Dermis blood vessel endothelial cell (primary cell): ENCODE results near the gene NRXN3. TPM values are rescaled to one million over a fixed set of nuclear protein-coding genes. Genes with fewer than 3 reads are reported as not detected.

Experiments used
- DNase-seq: peaks from one replicate; pipeline ENCODE4 v3.0.0; 2010
- total RNA-seq: library from RNA; depleted of rRNA; stranded (reverse); fragments of >200 nt; gene quantifications from 2 replicates; pipeline ENCODE4 v1.2.3, GENCODE V29; 2014

Gene NRXN3
- total RNA-seq, 1 donor from 2014 or later: under 0.01 TPM

DNA sequence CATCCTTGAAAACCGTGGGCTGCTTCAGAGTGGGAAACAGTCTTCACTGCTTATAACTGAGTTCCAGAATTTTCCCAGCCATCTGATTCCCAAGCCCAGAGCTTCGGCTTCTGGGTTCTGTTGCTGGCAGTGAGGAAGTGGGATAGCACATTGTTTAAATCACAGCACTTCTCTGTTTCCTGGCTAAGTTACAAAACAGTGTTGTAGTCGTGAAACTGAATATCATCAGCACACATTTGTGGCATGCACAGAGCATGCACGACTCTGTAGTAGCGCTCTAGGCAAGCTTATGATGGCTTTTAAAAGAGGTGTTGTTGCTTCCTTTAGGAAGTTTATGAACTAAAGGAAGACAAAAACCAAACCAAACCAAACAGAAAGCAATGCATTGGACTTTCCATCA is 1005.5 kb downstream of the NRXN3 start:
- DNase-seq: peak; percentile 32

DNA sequence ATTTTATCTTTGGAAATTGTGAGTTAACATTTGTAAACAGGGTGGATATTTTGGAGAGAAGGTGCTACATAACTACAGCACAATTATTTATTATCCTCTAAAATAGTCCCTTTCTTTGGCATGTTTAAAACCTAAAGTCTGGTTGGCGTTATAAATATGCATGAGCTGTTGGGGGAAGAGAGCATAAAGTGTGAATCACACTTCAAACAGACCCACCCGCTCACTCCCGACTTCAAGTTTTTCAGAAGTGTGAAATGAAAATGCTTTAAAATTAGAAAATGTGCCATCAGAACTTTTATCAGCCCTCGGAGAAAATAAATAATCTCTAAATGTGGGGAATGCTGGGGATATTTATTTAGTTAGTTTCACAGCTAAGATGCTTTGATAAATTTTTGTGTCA is 1006.9 kb downstream of the NRXN3 start:
- DNase-seq: no peak

DNA sequence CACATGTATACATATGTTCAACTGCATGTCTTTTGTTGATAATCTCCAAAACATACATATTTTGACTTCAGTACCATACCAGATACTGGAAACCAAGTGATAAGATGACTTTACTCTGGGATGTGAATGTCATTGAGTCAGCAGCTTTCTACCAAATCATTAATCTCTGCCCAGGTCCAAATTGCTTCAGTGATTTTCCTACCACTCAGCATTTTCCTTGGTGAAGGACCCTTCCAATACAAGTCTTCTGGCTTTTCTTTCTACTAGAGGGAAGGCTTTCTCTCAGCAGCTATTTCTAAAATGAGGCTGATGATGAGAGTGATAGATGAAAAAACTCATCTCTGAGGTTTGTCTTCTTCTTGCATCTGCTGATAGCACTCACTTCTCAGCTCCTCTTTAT is 1008.5 kb downstream of the NRXN3 start:
- DNase-seq: no peak

DNA sequence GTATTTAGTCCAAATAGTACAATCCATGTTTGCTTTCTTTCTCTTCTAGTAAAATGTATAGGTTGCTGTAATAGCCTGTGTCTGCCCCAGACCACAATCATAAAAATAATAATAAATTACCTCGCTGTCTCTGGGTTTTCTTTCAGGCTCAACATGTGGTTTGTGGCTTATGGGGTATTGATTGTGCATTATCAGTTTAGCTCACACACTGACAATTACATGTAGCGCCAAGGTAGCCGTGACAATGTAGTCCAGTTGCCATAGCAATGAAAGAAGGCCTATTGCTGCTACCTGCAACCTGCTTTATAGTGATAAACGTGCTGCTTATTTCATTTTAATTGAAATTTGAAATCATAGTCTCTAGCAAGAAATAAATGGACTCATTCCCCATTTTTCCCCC is 1009.8 kb downstream of the NRXN3 start:
- DNase-seq: no peak

DNA sequence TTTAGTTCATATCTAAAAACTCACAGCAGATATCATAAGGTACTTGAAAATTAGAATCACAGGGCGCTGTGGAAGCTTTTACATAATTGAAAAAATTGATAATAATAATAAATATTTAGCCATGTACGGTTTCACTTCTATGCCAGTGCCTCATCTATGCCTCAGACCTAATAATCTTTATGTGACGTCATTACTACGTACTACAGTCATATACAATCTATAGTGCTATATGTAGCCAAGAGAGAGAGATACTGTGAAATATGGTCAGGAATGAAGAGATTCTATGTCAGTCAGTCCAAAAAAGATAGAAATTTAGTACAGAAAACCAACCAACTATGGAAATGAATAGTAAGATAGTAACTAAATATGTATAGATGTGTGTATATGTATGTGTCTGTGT is 1010.5 kb downstream of the NRXN3 start:
- no peak for DNase-seq

DNA sequence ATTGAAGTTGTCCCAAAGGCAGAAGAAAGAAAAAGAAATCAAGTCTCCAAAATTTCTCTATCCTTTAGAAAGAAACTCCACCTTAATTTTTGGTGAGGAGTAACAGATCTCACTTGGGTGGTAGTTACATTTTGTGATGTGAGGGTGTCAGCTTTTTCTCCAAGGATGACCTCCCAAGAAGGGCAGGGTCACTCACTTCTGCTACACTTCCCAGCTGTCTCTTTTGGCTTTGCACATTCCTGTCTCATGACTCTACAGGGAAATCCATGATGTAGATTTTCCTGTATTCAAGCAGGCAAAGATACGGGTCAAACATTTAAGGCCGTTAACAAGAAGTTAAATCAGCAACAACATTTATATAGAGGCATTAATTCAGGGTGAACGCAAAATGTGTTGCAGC is 1016.4 kb downstream of the NRXN3 start:
- DNase-seq: peak; percentile 51

DNA sequence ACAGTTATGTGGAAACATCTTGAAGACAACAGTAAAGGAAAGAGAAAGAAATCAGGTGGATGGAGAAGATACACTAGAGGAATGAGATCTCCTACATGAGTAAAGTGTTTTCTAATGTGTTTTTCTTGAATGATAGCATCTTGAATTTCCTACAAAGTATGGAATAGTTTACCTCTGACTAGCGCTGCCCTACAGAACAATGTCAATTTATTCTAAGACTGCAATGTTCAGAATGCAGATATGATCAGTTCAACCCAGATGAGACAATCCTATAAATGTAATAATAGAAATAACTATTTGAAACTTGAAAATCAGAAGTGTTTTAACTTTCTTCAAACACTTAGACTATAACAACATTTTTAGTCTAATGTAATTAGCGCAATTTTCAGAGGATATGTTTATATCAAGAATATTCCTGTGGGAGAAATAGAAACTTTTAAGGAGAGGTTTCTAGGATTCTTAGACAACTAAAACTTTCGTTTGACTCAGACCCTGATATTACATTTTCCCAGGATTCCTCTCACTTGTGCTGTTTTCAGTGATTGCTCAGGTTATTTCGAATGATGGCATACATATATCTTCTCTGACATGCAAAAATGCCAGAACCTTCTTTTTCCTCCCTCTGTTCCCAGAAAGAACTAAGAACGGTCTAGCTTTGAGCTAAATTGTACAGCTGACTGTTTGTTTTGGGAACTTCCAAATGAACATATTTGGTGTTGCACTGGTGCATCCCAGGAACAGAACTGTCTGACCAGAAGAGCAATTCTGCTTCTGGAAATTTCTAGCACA is 1023.7 kb downstream of the NRXN3 start:
- no peak for DNase-seq

DNA sequence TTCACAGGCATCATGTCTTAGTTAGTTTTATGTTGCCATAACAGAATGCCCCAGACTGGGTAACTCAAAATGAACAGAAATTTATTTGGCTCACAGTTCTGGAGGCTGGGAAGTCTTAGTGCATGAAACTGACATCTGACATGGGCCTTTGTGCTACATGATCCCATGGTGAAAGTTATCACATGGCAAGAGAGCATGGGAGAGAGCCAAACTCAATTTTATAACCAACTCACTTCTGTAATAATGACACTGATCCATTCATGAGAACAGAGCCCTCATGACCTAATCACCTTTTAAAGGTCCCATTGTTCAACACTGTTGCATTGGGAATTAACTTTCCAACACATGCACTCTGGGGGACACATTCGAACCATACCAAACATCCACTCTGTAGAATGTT is 1026.0 kb downstream of the NRXN3 start:
- DNase-seq: no peak

DNA sequence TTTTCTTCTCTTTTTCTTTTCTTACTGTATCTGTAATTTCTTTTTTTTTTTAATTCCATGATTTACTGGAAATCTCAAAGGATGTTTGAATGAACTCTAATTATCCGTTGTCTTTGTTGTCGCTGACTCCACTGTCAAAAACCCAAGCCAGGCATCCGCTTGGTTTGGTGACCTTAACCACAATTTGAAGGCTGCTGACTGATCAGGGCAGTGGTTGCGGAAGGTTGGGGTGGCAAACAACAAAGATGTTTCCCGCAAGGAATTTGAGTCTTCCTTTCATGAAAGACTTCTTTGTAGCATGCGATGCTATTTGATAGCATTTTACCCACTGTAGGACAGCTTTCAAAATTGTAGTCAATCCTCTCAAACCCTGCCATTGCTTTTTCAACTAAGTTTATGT is 1027.3 kb downstream of the NRXN3 start:
- no peak for DNase-seq

DNA sequence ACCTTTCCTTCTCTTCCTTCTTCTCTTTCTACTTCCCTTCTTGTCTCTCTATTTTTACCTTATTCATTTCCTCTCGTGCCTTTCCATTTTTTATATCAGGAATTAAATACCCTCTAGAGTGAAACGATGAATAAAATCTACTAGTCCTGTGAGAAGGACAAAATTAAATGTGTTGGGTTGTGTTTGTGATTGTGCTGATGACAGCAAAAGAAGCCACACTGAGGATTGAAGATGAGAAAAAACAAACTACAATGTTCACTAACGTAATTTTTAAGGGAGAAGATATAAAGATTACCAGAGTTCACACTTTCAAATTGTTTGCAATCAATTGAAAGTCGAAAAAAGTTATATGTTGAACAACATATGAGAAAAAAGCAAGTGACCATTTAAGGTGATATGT is 1029.0 kb downstream of the NRXN3 start:
- DNase-seq: no peak

DNA sequence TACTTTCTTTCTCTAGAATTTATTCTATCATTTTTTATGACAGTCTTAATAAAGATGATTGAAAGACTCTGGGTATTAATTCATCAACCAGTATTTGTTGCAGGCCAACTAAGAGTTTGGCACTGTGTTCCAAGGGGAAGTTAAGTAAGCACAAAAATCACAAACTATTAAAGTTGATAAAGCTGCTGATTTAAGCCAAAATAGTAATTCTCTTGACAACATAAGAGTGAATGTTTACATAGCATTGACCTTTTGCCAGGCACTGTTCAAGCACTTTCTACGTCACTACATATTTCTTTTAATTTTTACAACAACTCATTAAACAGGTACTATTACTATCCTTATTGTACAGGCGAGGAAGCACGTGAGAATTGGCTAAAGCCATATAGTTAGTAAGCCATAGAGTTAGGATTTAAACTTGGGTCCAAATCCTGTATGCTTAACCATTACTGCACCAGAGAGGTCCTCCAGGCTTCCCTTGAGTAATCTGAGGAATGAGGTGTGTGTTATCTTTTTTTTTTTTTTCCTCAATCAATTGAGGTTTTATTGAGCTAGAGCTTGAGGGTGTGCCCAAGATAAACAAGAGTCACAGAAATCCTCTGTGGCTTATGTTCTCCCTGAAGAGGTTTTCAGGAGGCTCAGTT is 1031.5 kb downstream of the NRXN3 start:
- DNase-seq: peak; percentile 4

DNA sequence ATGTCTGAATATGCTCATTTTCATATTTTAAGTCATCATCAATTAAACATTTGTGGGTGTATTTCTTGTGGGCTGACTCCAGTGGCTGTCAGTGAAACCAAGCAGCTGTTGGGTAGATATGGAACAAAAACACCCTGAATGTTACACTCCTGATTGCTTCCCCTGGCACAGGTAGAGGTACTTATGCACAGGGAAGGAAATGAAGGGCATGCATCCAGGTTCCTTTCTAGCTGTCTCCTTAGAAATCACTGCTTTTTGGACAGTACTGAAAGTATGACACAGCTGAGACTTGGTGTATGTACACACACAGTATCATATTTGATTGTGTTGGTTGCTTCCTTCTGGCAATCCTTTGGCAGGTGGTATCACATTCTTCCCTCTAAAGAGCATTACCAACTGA is 1034.4 kb downstream of the NRXN3 start:
- no peak for DNase-seq

DNA sequence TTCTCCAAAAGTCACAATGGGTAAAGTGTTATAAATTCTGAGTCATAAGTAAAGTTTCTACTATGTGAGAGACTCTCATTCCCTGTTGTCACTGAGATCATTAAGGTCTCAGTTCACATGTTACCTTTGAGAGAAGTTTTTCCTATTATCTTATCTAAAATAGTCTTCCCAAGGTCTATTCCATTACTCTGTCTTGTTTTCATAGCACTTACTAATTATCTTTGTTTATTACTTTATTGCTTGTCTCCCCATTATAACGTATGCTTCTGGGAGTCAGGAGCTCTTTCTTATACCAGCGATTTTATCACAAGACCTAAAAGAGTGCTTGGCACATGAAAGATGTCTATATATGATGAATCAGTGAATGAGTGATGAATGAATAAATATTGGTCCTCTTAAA is 1039.2 kb downstream of the NRXN3 start:
- DNase-seq: no peak

DNA sequence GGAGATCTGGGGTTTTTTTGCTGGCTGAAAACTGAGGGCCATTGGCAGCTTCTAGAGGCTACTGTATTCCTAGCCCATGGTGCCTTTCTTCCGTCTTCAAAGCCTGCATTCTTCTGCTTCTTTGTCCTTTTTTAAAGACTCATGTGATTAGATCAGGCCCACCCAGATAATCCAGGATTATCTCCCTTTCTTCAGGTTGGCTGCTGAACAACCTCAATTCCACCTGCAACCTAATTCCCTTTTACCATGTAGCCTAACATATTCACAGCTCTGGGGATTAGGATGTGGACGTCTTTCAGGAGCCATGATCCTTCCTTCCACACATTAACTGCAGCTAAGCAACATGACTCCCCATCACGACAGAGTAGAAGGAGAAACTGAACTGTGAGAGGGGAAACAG is 1055.6 kb downstream of the NRXN3 start:
- DNase-seq: no peak

DNA sequence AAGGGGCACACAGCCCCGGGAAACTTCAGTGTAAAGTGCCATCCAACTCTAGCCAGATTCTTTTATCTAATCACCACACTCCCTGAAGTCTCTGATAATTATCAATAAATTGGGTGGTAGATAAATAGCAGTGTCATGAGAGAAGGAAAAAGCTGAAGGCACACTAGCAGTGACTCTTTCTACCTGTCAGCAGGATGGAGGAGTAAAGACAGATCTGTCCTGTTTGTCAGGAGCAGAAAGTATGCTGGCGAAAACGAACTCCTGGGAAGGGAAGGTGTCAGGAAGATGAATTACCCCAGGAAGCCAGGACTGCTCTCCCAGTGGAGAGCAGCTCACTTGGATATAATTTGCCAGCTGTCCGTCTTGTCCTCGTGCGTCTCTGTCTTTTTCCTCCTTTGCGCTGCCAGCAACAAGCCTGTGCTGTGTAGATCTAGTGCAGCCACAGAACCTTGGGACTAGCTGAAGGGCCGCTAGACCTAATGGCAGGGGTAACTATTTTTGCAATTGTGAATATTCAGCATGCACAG is 1059.3 kb downstream of the NRXN3 start:
- DNase-seq: no peak

DNA sequence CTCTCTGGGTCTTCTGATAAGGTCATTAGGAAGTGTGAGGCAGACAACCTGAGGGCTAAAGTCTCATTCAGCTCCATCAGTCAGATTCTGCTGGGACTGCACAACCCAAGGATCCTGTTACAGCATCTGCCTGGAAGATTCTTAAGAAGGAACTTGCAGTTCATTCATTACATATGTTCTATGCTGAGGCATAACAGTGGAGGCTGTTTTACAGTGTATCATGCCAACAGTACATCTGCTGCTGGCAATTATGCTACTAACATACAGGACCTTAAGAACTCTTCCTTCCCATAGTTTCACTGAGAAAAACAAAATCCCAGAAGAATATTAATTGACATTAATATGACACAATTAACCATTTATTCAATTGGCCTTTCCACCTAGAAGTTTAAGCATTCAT is 1072.5 kb downstream of the NRXN3 start:
- no peak for DNase-seq

DNA sequence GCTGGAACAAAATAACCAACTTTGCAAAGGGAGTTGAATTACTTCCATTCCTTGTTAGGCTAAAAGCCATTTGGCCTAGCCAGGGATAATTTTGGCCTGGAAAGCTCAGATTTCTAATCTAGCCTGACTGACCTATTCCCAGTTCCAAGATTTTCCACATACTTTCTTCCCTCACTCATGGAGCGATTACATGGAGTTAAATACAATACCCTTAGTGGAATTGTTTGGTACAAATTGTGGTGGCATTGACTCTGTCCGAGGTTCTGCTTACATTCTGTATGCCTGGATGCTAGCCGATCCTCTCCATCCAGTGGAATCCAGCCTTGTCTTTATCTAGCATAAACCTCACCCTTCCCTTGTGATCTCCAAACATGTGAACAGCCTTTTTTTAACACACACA is 1076.0 kb downstream of the NRXN3 start:
- no peak for DNase-seq

DNA sequence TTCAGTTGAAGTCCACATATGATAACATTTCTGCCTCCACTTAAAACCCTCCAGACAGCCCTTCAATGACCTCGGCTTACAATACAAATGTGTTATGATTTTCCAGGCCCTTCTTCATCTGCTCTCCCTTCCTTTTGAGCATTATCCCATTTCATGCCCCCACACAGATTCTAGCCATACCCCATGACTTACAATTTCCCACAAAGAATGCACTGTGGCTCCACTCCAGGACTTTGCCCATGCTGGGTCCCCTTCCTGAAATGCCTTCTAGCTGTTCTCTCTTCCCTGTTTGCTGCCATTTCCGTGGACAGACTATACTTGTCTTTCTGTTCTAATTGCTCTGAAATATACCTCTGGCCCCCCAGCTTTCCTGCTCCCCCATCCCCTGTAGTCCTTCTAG is 1078.0 kb downstream of the NRXN3 start:
- no peak for DNase-seq

DNA sequence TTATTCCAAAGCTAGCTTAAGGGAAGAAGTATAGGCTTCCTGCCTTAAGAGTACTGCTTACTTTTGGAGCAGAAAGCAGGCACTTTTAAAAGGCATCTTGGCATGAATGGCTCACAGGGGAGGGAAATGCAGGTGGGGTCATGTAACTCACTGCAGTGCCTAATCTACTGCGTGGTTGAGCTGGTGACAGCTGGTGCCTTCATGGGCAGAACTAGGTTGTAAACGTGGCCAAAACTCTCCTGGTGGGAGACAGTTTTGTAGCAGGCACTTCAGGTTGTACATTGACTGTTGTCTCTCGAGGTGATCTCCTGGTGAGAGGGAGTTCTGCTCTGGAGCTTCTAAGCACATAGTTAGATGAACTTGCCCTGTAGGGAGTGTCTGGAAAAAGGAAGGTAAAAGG is 1078.6 kb downstream of the NRXN3 start:
- DNase-seq: no peak

DNA sequence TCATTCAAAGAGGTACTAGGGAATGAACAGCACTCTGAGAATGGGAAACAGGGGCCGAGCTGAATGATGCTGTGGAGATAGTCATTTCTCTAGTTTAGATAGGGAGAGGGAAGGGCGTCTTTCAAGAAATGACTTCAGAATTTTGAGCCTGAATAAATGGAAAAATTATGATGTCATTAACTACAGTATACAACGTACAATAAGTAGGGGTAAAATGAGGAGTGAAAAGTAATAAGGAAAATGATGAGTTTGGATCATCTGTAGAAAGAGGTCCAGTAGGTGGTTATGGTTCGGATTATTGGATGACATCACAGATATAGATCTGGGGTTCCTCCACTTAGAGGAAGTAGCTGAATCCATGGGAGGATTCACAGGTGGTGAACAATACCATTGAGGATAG is 1081.1 kb downstream of the NRXN3 start:
- DNase-seq: no peak

DNA sequence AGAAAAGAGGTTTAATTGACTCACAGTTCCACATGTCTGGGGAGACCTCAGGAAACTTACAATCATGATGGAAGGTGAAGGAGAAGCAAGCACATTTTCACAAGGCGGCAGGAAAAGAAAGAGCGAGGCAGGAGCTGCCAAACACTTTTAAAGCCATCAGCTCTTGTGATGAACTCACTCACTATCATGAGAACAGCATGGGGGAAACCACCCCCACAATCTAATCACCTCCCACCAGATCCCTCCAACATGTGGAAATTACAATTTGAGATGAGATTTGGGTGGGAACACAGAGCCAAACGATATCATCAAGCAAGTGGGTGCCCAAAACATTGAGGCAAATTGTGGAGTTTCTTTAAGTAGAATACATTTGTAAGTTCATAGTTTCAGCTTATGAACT is 1083.4 kb downstream of the NRXN3 start:
- DNase-seq: no peak

DNA sequence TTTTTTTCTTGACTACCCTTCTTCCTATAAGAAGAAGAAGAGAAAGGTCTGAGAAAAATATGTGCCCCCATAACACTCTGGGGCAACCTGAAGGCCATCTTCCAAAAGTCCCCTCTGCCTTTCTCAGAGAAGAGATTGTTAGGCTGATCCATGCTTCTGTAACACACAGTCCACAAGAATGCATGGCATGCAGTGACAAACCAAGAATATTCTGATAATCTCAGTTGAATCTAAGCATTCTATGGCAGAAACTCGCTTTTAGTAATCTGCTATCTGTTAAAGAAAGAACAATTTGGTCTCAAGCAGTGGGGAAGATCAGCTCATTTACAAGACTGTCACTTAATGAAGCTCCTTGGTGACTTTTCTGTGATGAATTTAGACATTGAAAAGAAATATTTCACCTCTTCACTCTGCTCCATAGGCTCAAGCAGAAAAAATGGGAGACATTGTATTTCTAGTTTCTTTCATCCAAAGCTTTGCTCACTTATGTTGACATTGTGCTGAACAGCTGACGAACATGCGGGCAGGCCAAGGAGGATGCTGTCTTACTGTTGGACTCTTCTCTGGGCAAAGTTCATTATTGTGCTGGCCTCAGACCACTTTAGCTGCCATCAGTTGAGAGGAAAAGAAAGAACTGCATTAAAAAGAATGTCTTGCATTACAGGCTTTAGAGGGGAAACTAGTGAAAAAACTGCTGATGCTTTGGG is 1084.0 kb downstream of the NRXN3 start:
- no peak for DNase-seq

DNA sequence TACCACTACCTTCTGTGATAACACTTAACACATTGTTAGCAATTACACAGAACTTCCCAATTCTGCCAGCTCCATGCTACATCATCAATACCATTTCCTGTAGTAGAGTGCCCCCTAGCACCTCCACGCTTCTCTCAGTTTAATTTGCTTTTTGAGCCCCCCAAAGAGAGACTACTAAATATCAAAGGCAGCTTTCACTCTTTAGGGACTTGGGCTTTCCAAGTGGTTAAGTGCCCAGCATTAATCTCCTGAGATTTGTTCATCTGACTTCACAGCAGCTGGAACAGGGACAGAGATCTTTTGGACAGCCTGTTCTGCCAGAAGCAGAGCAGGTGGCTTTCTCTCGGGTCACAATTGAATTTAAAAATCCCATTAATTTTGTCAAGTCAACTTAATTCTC is 1086.2 kb downstream of the NRXN3 start:
- peak; percentile 19 for DNase-seq

DNA sequence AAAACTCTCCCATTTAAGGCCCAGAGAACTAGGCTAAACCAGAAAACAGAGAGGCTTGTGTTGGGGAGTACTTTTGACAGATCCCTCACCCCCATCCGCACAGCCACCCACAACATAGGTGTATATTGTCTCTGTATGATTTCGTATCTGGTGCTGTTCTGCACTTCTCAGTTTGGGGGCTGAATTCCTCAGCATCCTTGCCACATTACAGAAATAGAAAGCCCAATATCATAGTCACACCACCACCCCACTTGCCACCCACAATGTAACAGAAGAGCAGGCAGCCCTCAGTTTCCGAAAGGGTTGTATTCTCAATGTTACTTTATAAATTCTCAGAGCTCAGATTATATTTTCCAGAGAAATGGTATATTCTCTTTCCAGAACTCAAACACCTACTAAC is 1090.2 kb downstream of the NRXN3 start:
- no peak for DNase-seq
